Keratinocyte (primary cell): Measurements from ENCODE around the gene PRMT1.

ENCODE experiments used
- EZH2 ChIP-seq: IDR thresholded peaks from one replicate; pipeline ENCODE4 v1.6.1; 2012; ENCODE audit warnings: inconsistent platforms, mild to moderate bottlenecking, low read length, moderate library complexity
- TF ChIP-seq, protein P1 (sequence below), 3 experiments: IDR thresholded peaks in 1 of 3; conservative IDR thresholded peaks in 1 of 3; optimal IDR thresholded peaks in 1 of 3; 2 replicates in 2 of 3; 3 replicates in 1 of 3; pipeline versions ENCODE3 to v1.5.1; 2011; ENCODE audit warnings: low read length in 3 of 3, mild to moderate bottlenecking in 3 of 3, moderate library complexity in 2 of 3, control low read depth in 1 of 3, inconsistent platforms in 1 of 3; ENCODE audit not compliant: insufficient read depth in 2 of 3; ENCODE audit errors: extremely low read depth in 1 of 3

DNA sequence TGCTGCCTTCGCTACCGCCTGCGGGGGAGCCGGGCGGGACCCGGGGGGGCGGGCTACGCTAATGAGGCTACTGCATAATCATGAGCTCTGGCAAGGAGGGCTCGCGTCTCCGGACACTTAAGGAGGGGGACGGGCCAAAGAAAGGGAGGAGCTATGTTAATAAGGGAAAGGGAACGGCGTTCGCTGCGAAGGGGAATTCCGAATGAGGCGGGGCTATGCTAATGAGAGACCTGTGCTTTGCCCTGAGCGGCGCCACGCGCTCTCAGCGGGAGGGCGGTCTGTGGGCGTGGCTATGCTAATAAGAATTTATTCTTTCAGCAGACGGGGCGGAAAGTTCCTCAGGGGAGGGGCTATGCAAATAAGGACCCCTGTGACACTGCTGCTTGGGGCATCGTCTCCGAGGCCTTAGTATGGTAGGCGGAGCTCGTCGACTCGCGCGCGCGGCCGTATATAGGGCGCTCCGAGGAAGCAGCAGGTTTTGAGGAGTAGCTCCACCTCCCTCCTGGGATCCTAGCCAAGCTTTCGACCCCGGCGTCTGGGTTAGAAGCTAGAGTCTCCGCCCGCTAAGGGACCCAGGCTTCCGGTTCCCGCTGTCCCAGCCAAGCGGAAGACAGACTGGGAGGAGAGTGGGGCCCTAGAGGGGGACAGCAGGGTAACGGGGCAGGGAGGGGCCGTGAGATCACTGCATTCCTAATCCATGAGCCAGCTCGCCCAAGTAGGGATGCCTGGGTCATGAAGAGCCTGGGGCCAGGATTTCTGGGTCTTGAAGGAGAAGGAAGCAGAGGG lies 36.8 kb upstream of the PRMT1 start, which contains the start of gene RRAS:
- TF ChIP-seq, protein P1, sequence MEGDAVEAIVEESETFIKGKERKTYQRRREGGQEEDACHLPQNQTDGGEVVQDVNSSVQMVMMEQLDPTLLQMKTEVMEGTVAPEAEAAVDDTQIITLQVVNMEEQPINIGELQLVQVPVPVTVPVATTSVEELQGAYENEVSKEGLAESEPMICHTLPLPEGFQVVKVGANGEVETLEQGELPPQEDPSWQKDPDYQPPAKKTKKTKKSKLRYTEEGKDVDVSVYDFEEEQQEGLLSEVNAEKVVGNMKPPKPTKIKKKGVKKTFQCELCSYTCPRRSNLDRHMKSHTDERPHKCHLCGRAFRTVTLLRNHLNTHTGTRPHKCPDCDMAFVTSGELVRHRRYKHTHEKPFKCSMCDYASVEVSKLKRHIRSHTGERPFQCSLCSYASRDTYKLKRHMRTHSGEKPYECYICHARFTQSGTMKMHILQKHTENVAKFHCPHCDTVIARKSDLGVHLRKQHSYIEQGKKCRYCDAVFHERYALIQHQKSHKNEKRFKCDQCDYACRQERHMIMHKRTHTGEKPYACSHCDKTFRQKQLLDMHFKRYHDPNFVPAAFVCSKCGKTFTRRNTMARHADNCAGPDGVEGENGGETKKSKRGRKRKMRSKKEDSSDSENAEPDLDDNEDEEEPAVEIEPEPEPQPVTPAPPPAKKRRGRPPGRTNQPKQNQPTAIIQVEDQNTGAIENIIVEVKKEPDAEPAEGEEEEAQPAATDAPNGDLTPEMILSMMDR (optimal IDR thresholded peaks at IDR 0.05 in 1 of 3, IDR thresholded peaks at IDR 0.05 in 1 of 3, conservative IDR thresholded peaks at IDR 0.05 in 1 of 3; ENCODE audit: extremely low read depth in 1 of 3, insufficient read depth in 2 of 3, low read length in 3 of 3), result no peak
- TF ChIP-seq EZH2, result no peak
